CD4-positive, alpha-beta T cell (primary cell): ENCODE measurements around the gene SDR42E1. TPM values are rescaled to one million over a fixed set of nuclear protein-coding genes. Genes with fewer than 3 reads are reported as not detected.

Experiments used
- ATAC-seq: fragments of 200-7000 bp; cut with Tn5 transposase; one replicate; pipeline ENCODE4 v1.10.0; 2022; ENCODE audit warnings: mild to moderate bottlenecking; ENCODE audit not compliant: poor library complexity
- CTCF ChIA-PET: fragments of 350-600 bp; sonication (Branson Sonifier 250); formaldehyde crosslinking; loops from one replicate; lab custom pipeline; 2021; ENCODE audit warnings: antibody characterized with exemption, inconsistent platforms; lab: Charles Lee
- POLR2A ChIA-PET: fragments of 350-600 bp; sonication (Branson Sonifier 250); formaldehyde crosslinking; loops from one replicate; lab custom pipeline; 2021; ENCODE audit warnings: antibody characterized with exemption, inconsistent platforms; lab: Charles Lee
- DNase-seq, 14 experiments: peaks; one replicate each; pipeline ENCODE4 v3.0.0-alpha.2; 2013 to 2020; ENCODE audit warnings: mixed read lengths in 2 of 14
- H3K27ac ChIP-seq, 2 donors: one replicate each; pipeline versions ENCODE4 v1.5.1 to v1.7.0; 2013; ENCODE audit warnings: low read length in 2 of 2, low read depth in 1 of 2, mild to moderate bottlenecking in 1 of 2
- H3K27me3 ChIP-seq, 2 experiments: 1 replicate in 1 of 2; 2 replicates in 1 of 2; pipeline versions ENCODE4 v1.6.1 to v1.7.0; 2013; ENCODE audit warnings: low read length in 2 of 2, control low read depth in 1 of 2, mild to moderate bottlenecking in 1 of 2, moderate library complexity in 1 of 2; ENCODE audit not compliant: insufficient read depth in 2 of 2, control insufficient read depth in 1 of 2
- H3K36me3 ChIP-seq: one replicate; pipeline ENCODE4 v1.6.1; 2013; ENCODE audit warnings: low read length, control low read depth; ENCODE audit not compliant: insufficient read depth
- H3K4me1 ChIP-seq: one replicate; pipeline ENCODE4 v1.6.1; 2013; ENCODE audit warnings: low read length, control low read depth; ENCODE audit not compliant: insufficient read depth
- H3K4me3 ChIP-seq: one replicate; pipeline ENCODE4 v1.5.1; 2013; ENCODE audit warnings: mild to moderate bottlenecking, low read length, moderate library complexity
- H3K9me3 ChIP-seq, 2 experiments: 1 replicate in 1 of 2; 2 replicates in 1 of 2; pipeline versions ENCODE4 v1.6.1 to v1.7.0; 2013; ENCODE audit warnings: low read length in 2 of 2, mild to moderate bottlenecking in 2 of 2, control low read depth in 1 of 2, moderate library complexity in 1 of 2; ENCODE audit not compliant: control insufficient read depth in 1 of 2, insufficient read depth in 1 of 2
- H3K27ac Mint-ChIP-seq: one replicate; pipeline ENCODE4 v1.8.0; 2020; ENCODE audit warnings: mixed read lengths
- H3K27me3 Mint-ChIP-seq: one replicate; pipeline ENCODE4 v1.8.0; 2021; ENCODE audit warnings: mixed read lengths
- H3K36me3 Mint-ChIP-seq: one replicate; pipeline ENCODE4 v1.8.0; 2021; ENCODE audit warnings: low read depth, mixed read lengths
- H3K4me1 Mint-ChIP-seq: one replicate; pipeline ENCODE4 v1.8.0; 2021; ENCODE audit warnings: low read depth, mixed read lengths
- H3K4me3 Mint-ChIP-seq: one replicate; pipeline ENCODE4 v1.8.0; 2020; ENCODE audit warnings: mild to moderate bottlenecking, mixed read lengths
- H3K9me3 Mint-ChIP-seq: one replicate; pipeline ENCODE4 v1.8.0; 2020; ENCODE audit warnings: mixed read lengths
- CTCF ChIP-seq: fragments of 200-600 bp; IDR thresholded peaks from one replicate; pipeline ENCODE4 v1.8.0; 2022; ENCODE audit warnings: antibody characterized with exemption, mild to moderate bottlenecking
- intact Hi-C, 2 experiments: fragments of 100-400 bp; cut with DNase I in 1 of 2; cut with micrococcal nuclease in 1 of 2; formaldehyde crosslinking; loops; one replicate each; pipeline versions ENCODE4 v1.15.1 to v1.9.0; 2023 to 2025; cut with DNase I, micrococcal nuclease
- total RNA-seq, 174 experiments: library from RNA in 2 of 174; stranded (reverse) in 2 of 174; gene quantifications; one replicate each; pipeline ENCODE4 v1.2.3 and lab custom pipeline; 2021 to 2026

The SDR42E1 gene
- total RNA-seq, 2 experiments from 2014 or later = 4.5 to 7.6 TPM

GRCh38 chr16:81956213-81956948 lies 54.9 kb downstream of the SDR42E1 start:
- Mint-ChIP-seq H3K36me3 (no peaks in the 10 kb centered on the region), H3K9me3 (peaks cover 5% of the 10 kb centered on the region), H3K4me1 (no peaks in the 10 kb centered on the region), H3K4me3 (no peak overlapping the region), H3K27ac (no peak overlapping the region), H3K27me3 (no peaks in the 10 kb centered on the region)
- intact Hi-C loops = no loop called here
- Histone ChIP-seq H3K36me3 (no peaks in the 10 kb centered on the region), H3K27ac (no peak overlapping the region), H3K9me3 (peaks cover 0 to 3% of the 10 kb centered on the region in 2 experiments), H3K4me3 (no peak overlapping the region), H3K4me1 (no peaks in the 10 kb centered on the region), H3K27me3 (no peaks in the 10 kb centered on the region)
- ATAC-seq (no peak), DNase-seq (peak in 2 of 14 experiments; percentile 5 to 16)
- no peak for TF ChIP-seq CTCF
- ChIA-PET POLR2A (no interaction called here), CTCF (no interaction called here)

- no peaks in the 10 kb centered on the region for H3K27me3 Mint-ChIP-seq
- Histone ChIP-seq H3K27me3 (no peaks in the 10 kb centered on the region), H3K4me1 (no peaks in the 10 kb centered on the region), H3K36me3 (no peaks in the 10 kb centered on the region), H3K4me3 (no peak overlapping the region), H3K9me3 (peaks cover 0 to 7% of the 10 kb centered on the region in 2 experiments), H3K27ac (no peak overlapping the region)
- peaks cover 5% of the 10 kb centered on the region for H3K9me3 Mint-ChIP-seq
- DNase-seq = no peak
- H3K4me3 Mint-ChIP-seq = no peak overlapping the region
- intact Hi-C loops = no loop called here
- H3K27ac Mint-ChIP-seq = no peak overlapping the region
- no peak for ATAC-seq
- no peak for TF ChIP-seq CTCF
- no peaks in the 10 kb centered on the region for H3K36me3 Mint-ChIP-seq
- CTCF ChIA-PET = interaction anchor here (0.6 kb wide), 1 partner anchor 12 kb away, joined by 3 read pairs; no protein-coding TSS in a partner anchor
- no peaks in the 10 kb centered on the region for H3K4me1 Mint-ChIP-seq
- POLR2A ChIA-PET = no interaction called here
Observed at GRCh38 chr16:81951564-81951963, 59.7 kb downstream of the SDR42E1 start.

GRCh38 chr16:81946206-81946605 lies 65.1 kb downstream of the SDR42E1 start:
- DNase-seq = no peak
- H3K27me3 ChIP-seq = no peaks in the 10 kb centered on the region
- intact Hi-C loops = no loop called here
- ATAC-seq = no peak
- ChIA-PET POLR2A (no interaction called here), CTCF (interaction anchor here (1.0 kb wide), 1 partner anchor 284 kb away, joined by 3 read pairs; no protein-coding TSS in a partner anchor)
- H3K4me3 ChIP-seq = no peak overlapping the region
- Mint-ChIP-seq H3K4me3 (no peak overlapping the region), H3K27ac (no peak overlapping the region), H3K9me3 (no peaks in the 10 kb centered on the region), H3K36me3 (no peaks in the 10 kb centered on the region), H3K4me1 (no peaks in the 10 kb centered on the region), H3K27me3 (no peaks in the 10 kb centered on the region)
- H3K4me1 ChIP-seq = no peaks in the 10 kb centered on the region
- H3K9me3 ChIP-seq = peaks cover 0 to 4% of the 10 kb centered on the region in 2 experiments
- H3K36me3 ChIP-seq = no peaks in the 10 kb centered on the region
- H3K27ac ChIP-seq = no peak overlapping the region
- TF ChIP-seq CTCF = no peak
